HG03135 (cell line): ENCODE measurements around the gene FKBP9.

Experiments used
- ATAC-seq: cut with Tn5 transposase; IDR thresholded peaks from one replicate; pipeline ENCODE4 v1.9.1; 2021; ENCODE audit warnings: mild to moderate bottlenecking, moderate library complexity; ENCODE audit not compliant: unreplicated experiment

FKBP9 gene

DNA sequence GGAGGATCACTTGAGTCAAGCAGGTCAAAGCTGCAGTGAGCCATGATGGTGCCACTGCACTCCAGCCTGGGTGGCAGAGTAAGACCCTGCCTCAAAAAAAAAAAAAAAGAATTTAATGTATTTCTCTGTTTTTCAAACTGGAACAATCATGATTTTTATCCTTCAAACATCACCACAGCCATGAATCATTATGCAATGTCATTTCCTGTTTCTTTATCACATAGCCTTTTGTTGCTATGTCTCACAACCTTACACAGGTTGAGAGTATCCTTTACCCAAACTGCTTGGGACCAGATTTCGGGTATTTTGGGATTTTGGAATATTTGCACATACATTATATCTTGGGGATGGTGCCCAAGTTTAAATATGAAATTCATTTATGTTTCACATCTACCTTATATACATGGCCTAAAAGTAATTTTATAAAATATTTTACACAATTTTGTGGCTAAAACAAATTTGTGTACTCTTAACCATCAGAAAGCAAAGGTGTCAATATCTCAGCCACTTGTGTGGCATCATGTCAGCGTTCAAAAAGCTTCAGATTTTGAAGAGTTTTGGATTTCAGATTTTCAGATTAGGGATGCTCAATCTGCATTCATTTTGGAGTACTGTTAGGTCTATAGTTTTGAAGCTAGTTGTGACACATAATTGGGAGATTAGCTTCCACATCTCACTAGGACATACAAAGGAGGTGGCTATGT, 97.2 kb downstream of the FKBP9 start:
- no peak for ATAC-seq

DNA sequence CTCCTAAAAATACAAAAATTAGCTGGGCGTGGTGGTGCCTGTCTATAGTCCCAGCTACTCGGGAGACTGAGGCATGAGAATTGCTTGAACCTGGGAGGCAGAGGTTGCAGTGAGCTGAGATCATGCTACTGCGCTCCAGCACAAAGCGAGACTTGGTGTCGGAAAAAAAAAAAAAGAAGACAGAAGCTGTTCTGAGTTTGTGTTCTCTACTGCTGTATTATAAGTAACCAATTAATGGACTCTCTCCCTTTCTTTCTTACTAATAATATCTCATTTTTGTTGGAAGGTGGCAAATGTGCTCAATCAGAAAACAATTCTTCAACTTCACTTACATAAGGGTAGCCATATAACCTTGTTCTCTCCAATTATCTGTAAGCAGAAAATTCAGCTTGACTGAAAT, 97.9 kb downstream of the FKBP9 start:
- ATAC-seq, result no peak
